Activated CD8-positive, alpha-beta memory T cell treated with anti-CD3 and anti-CD28 coated beads for 4 hours (primary cell): ENCODE results near the gene PGK2.

Experiments used
- DNase-seq, 2 donors: peaks; one replicate each; pipeline ENCODE4 v3.0.0-alpha.2; 2020; ENCODE audit warnings: low read depth in 2 of 2

PGK2 gene

DNA sequence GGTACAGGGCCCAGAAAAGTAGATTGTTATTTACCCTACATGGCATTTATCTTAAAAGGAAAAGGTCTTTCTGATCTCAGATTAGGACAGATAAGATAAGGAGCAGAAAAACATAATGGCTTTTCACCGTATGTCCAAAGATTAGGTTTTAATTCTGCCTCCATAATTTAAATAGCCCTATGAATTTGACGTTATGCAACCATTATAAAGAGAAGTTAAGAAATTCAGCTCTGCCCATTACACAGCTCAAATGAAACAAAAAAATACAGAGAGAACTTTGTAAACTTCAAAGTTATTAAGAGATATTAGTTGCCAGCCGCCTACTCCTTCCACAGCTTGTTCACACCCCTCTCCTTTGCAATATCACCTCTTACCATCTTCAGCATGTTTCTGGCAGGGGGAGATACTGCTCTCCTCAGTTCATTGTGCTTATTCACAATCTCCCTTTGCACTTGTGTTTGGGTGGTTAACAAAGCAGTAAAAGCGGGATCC, 51.0 kb downstream of the PGK2 start:
- no peak for DNase-seq
